LNCaP clone FGC (cell line): ENCODE measurements around the gene CIAO2A.

Experiments used
- DNase-seq: peaks from one replicate; pipeline ENCODE4 v3.0.0-alpha.2; 2011; ENCODE audit warnings: low read depth
- H3K4me3 ChIP-seq: 2 replicates; pipeline ENCODE4 v1.5.1; 2011; ENCODE audit warnings: mild to moderate bottlenecking, low read depth, low read length, control low read depth
- TF ChIP-seq, protein P1 (sequence below): IDR thresholded peaks from 2 replicates; pipeline ENCODE4 v1.5.1; 2012; ENCODE audit warnings: mild to moderate bottlenecking; ENCODE audit not compliant: control insufficient read depth, insufficient read depth; ENCODE audit errors: extremely low read depth

CIAO2A gene

GRCh38 chr15:64038878-64039610 is 54.6 kb downstream of the CIAO2A start:
- no peak overlapping the region for H3K4me3 ChIP-seq
- no peak for DNase-seq
- TF ChIP-seq, protein P1, sequence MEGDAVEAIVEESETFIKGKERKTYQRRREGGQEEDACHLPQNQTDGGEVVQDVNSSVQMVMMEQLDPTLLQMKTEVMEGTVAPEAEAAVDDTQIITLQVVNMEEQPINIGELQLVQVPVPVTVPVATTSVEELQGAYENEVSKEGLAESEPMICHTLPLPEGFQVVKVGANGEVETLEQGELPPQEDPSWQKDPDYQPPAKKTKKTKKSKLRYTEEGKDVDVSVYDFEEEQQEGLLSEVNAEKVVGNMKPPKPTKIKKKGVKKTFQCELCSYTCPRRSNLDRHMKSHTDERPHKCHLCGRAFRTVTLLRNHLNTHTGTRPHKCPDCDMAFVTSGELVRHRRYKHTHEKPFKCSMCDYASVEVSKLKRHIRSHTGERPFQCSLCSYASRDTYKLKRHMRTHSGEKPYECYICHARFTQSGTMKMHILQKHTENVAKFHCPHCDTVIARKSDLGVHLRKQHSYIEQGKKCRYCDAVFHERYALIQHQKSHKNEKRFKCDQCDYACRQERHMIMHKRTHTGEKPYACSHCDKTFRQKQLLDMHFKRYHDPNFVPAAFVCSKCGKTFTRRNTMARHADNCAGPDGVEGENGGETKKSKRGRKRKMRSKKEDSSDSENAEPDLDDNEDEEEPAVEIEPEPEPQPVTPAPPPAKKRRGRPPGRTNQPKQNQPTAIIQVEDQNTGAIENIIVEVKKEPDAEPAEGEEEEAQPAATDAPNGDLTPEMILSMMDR = no peak

- H3K4me3 ChIP-seq = no peak overlapping the region
- DNase-seq = no peak
- TF ChIP-seq, protein P1 = no peak
Observed at GRCh38 chr15:64037966-64038365, 55.7 kb downstream of the CIAO2A start.

DNA sequence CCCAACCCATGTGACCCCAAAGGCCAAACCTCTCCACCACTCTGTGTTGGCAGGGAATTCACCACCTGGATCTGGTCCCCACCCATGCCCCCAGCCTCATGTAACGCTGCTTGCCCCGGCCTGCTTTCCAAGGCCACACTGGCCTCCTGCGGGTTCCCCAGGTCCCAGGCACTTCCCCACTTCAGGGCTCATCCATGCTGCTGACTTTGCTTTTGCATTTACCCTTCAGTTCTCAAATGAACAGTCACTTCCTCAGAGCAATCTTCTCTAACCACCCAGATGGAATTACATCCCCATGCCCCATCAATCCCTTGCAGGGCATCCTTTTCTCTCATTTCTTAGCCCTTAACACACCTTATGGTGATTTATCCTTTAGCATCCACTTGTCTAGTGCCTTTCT is 56.5 kb downstream of the CIAO2A start:
- TF ChIP-seq, protein P1 = no peak
- H3K4me3 ChIP-seq = no peak overlapping the region
- DNase-seq = no peak

GRCh38 chr15:64035525-64035924 is 58.1 kb downstream of the CIAO2A start:
- H3K4me3 ChIP-seq = no peak overlapping the region
- no peak for DNase-seq
- TF ChIP-seq, protein P1 = no peak

GRCh38 chr15:64034519-64034918 is 59.1 kb downstream of the CIAO2A start:
- DNase-seq = no peak
- TF ChIP-seq, protein P1 = no peak
- H3K4me3 ChIP-seq = no peak overlapping the region

DNA sequence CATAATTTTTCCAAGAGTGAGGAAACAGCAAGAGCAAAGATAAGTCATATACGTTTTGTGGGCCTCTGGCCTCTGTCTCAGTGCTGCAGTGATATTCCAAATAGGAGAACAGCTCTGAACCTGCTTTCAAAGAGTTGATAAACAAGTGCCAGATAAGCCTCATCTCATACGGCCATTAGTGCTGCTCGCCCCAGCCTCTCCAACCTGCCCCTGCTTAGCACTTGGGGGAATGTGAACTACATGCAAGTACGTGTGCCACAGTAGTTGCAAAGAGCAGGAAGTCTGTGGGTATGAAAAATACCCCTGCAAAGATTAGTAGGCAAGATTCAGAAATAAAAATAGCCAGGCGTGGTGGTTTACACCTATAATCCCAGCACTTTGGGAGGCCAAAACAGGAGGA is 61.3 kb downstream of the CIAO2A start:
- DNase-seq = no peak
- no peak overlapping the region for H3K4me3 ChIP-seq
- TF ChIP-seq, protein P1 = no peak

DNA sequence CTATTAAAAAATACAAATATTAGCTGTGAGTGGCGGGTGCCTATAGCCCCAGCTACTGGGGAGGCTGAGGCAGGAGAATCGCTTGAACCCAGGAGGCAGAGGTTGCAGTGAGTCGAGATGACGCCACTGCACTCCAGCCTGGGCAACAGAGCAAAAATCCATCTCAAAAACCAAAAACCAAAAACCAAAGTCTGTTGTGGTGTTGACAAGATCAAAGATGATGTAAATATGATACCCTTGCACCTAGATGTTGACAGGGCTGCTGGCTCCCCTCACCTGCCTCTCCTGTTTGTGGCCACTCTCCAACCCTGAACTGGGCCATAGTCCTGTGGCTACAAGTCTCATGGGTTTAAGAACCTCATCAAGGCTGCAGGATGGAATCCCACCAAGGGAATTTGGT is 63.5 kb downstream of the CIAO2A start:
- no peak for DNase-seq
- H3K4me3 ChIP-seq = no peak overlapping the region
- TF ChIP-seq, protein P1 = no peak
